ENCODE results near the gene USP34. TPM values are rescaled to one million over a fixed set of nuclear protein-coding genes. Genes with fewer than 3 reads are reported as not detected.
A peak's percentile ranks its signal among the peaks of the same experiment; 100 is the strongest.

USP34 gene
- total and polyA plus RNA-seq, 2 of the 4 experiments (the other 2 are of a cell fraction) = 34.7 to 128 TPM

DNA sequence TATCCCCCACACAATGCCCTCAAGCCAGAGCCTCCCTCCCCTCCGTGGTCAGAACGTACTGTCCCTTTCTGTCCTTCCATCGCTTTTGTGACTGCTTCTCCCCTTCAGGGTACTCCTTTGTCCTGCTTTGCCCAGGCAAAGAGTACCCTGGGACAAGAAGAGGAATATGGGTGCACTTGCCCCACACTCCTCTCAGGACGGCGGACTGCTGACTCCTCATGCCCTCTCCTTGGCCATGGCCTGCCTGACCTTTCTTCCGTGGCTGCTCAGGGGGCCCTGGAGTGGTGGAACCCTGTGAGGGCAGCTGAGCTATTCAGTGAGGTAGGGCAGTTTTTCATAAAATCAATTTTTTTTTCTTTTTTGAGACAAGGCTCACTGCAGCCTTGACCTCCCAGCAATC, 290.2 kb downstream of the USP34 start:
- Histone ChIP-seq H3K36me3 (ENCODE audit: control insufficient read depth, insufficient read depth, low read length) (peaks cover 49% of the 10 kb centered on the region), H3K79me1 (ENCODE audit: low read depth in 1 of 2, low read length in 2 of 2) (peaks cover 49 to 76% of the 10 kb centered on the region in 2 experiments), H3K4me1 (ENCODE audit: control insufficient read depth, insufficient read depth, low read length) (peaks cover 28% of the 10 kb centered on the region), H2BK5ac (ENCODE audit: low read depth, low read length, poor library complexity, severe bottlenecking) (peak overlapping the region; percentile 61), H4K20me1 (ENCODE audit: insufficient read depth, low read length) (peaks cover 8% of the 10 kb centered on the region; the same call in 1 of the 2 replicates), H3K9ac (ENCODE audit: low read depth, low read length) (peak overlapping the region; percentile 39), H4K8ac (ENCODE audit: low read depth in 2 of 2, low read length in 2 of 2) (peak overlapping the region; percentile 2 to 27; a peak in 3 of 4 replicates), H3K56ac (ENCODE audit: extremely low read depth, insufficient read depth, low read length) (no peak overlapping the region), H2BK15ac (ENCODE audit: low read depth, low read length) (no peak overlapping the region; the same call in 2 of the 3 replicates), H2BK120ac (ENCODE audit: low read depth, low read length) (peak overlapping the region; percentile 72), H3K14ac (replicated peaks; ENCODE audit: low read depth, low read length) (peak overlapping the region; percentile 39), H2AK9ac (replicated peaks; ENCODE audit: low read depth, low read length, poor library complexity) (peak overlapping the region; percentile 97), H2BK20ac (ENCODE audit: low read depth, low read length) (0 out of 2 replicates have a peak overlapping the region, but pooled peaks have one; percentile 1), H3K4ac (ENCODE audit: low read depth, low read length) (peak overlapping the region; percentile 74), H3K27me3 (ENCODE audit: control insufficient read depth, insufficient read depth, low read length) (no peaks in the 10 kb centered on the region), H3K18ac (ENCODE audit: low read depth, low read length) (peak overlapping the region; percentile 38), H2AFZ (replicated peaks; ENCODE audit: low read length, poor library complexity) (peak overlapping the region; percentile 80), H4K91ac (ENCODE audit: insufficient read depth, low read depth, low read length) (peak overlapping the region; percentile 67), H3K27ac (ENCODE audit: insufficient read depth, low read length) (peak overlapping the region; percentile 61), H4K5ac (ENCODE audit: low read depth, low read length) (peak overlapping the region; percentile 43), H3K4me3 (ENCODE audit: insufficient read depth, low read depth, low read length) (no peak overlapping the region), H2AK5ac (ENCODE audit: low read depth, low read length) (peak overlapping the region; percentile 76), H3K9me3 (ENCODE audit: control insufficient read depth, insufficient read depth, low read length) (no peaks in the 10 kb centered on the region), H3K4me2 (ENCODE audit: low read depth, low read length) (peak overlapping the region; percentile 70), H3K23ac (ENCODE audit: low read depth, low read length) (peak overlapping the region; percentile 86), H3K9me1 (ENCODE audit: insufficient read depth, low read length) (peaks cover 33% of the 10 kb centered on the region)
- ChIA-PET CTCF (interaction anchor here (0.6 kb wide), 1 partner anchor 45 kb away, joined by 3 read pairs; no protein-coding TSS in a partner anchor), POLR2A (ENCODE audit: unreplicated experiment) (no interaction called here)
- no TSS peak for BruUV-seq (replicated peaks)
- TF ChIP-seq, protein P1, sequence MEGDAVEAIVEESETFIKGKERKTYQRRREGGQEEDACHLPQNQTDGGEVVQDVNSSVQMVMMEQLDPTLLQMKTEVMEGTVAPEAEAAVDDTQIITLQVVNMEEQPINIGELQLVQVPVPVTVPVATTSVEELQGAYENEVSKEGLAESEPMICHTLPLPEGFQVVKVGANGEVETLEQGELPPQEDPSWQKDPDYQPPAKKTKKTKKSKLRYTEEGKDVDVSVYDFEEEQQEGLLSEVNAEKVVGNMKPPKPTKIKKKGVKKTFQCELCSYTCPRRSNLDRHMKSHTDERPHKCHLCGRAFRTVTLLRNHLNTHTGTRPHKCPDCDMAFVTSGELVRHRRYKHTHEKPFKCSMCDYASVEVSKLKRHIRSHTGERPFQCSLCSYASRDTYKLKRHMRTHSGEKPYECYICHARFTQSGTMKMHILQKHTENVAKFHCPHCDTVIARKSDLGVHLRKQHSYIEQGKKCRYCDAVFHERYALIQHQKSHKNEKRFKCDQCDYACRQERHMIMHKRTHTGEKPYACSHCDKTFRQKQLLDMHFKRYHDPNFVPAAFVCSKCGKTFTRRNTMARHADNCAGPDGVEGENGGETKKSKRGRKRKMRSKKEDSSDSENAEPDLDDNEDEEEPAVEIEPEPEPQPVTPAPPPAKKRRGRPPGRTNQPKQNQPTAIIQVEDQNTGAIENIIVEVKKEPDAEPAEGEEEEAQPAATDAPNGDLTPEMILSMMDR (conservative IDR thresholded peaks at IDR 0.05; ENCODE audit: low read depth, low read length) = no peak
- TF ChIP-seq CHD1 (IDR thresholded peaks at IDR 0.05; ENCODE audit: low read depth, low read length) (no peak), CEBPB (IDR thresholded peaks at IDR 0.05; ENCODE audit: low read depth, low read length) (no peak), SMC3 (IDR thresholded peaks at IDR 0.05; ENCODE audit: low read depth, low read length) (no peak), MXI1 (IDR thresholded peaks at IDR 0.05; ENCODE audit: borderline replicate concordance, low read depth, low read length) (no peak), NFE2L2 (IDR thresholded peaks at IDR 0.05; ENCODE audit: low read depth, low read length) (no peak), RCOR1 (IDR thresholded peaks at IDR 0.05; ENCODE audit: insufficient replicate concordance, low read length) (no peak), RAD21 (IDR thresholded peaks at IDR 0.05; ENCODE audit: low read length) (no peak), MAZ (IDR thresholded peaks at IDR 0.05; ENCODE audit: borderline replicate concordance, low read depth, low read length) (no peak), RFX5 (IDR thresholded peaks at IDR 0.05; ENCODE audit: low read depth, low read length) (no peak), FOS (IDR thresholded peaks at IDR 0.05; ENCODE audit: low read depth, low read length) (no peak), POLR2A (IDR thresholded peaks at IDR 0.05; ENCODE audit: low read depth, low read length) (no peak), MAFK (IDR thresholded peaks at IDR 0.05; ENCODE audit: low read depth, low read length) (no peak)
- TF ChIP-seq, protein P2, sequence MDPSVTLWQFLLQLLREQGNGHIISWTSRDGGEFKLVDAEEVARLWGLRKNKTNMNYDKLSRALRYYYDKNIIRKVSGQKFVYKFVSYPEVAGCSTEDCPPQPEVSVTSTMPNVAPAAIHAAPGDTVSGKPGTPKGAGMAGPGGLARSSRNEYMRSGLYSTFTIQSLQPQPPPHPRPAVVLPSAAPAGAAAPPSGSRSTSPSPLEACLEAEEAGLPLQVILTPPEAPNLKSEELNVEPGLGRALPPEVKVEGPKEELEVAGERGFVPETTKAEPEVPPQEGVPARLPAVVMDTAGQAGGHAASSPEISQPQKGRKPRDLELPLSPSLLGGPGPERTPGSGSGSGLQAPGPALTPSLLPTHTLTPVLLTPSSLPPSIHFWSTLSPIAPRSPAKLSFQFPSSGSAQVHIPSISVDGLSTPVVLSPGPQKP (IDR thresholded peaks at IDR 0.05; ENCODE audit: borderline replicate concordance, low read depth, low read length) = no peak
- TF ChIP-seq, protein P3, sequence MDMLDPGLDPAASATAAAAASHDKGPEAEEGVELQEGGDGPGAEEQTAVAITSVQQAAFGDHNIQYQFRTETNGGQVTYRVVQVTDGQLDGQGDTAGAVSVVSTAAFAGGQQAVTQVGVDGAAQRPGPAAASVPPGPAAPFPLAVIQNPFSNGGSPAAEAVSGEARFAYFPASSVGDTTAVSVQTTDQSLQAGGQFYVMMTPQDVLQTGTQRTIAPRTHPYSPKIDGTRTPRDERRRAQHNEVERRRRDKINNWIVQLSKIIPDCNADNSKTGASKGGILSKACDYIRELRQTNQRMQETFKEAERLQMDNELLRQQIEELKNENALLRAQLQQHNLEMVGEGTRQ (IDR thresholded peaks at IDR 0.05; ENCODE audit: low read depth, low read length) = no peak
- in situ Hi-C loops (cut with MboI; ENCODE audit: low sequenced_read_pairs) = no loop called here
- no peak for ATAC-seq (ENCODE audit: low read depth)
- dilution Hi-C loops (cut with HindIII; ENCODE audit: low sequenced_read_pairs, unreplicated experiment) = no loop called here
- no peak for DNase-seq
- intact Hi-C loops (cut with micrococcal nuclease) = no loop called here
- 76% methylated on average over 3 of the region's 6 CpGs; no CpG with 5 or more reads in 1 of the 2 experiments for WGBS, 2 experiments (ENCODE audit: extremely low coverage in 2 of 2, insufficient read length in 1 of 2)

Measured in IMR-90 (cell line).